HG03575 (cell line): ENCODE results near the gene DACT3.

ENCODE experiments used
- ATAC-seq: cut with Tn5 transposase; IDR thresholded peaks from one replicate; pipeline ENCODE4 v1.9.1; 2021; ENCODE audit not compliant: unreplicated experiment, insufficient number of reproducible peaks, low FRiP score; ENCODE audit errors: extremely low read depth

DACT3 gene

GRCh38 chr19:46617601-46618000, 43.4 kb downstream of the DACT3 start:
- ATAC-seq, result no peak

GRCh38 chr19:46616631-46617322, 44.2 kb downstream of the DACT3 start:
- no peak for ATAC-seq

- ATAC-seq, result no peak
These were observed 45.0 kb downstream of the DACT3 start for GRCh38 chr19:46615966-46616365.

GRCh38 chr19:46614114-46614722, 46.8 kb downstream of the DACT3 start:
- ATAC-seq, result no peak

GRCh38 chr19:46613525-46613924, 47.5 kb downstream of the DACT3 start:
- no peak for ATAC-seq

- no peak for ATAC-seq
These were observed 49.2 kb downstream of the DACT3 start for GRCh38 chr19:46611776-46612175.

GRCh38 chr19:46610851-46611770, 49.9 kb downstream of the DACT3 start:
- no peak for ATAC-seq

GRCh38 chr19:46610413-46610775, 50.6 kb downstream of the DACT3 start:
- no peak for ATAC-seq

GRCh38 chr19:46609511-46610412, 51.2 kb downstream of the DACT3 start:
- ATAC-seq, result no peak

GRCh38 chr19:46608581-46609345, 52.2 kb downstream of the DACT3 start:
- ATAC-seq, result no peak

- ATAC-seq, result no peak
These were observed 52.8 kb downstream of the DACT3 start for GRCh38 chr19:46608178-46608577.

GRCh38 chr19:46607448-46607841, 53.5 kb downstream of the DACT3 start:
- ATAC-seq, result no peak

GRCh38 chr19:46606681-46607447, 54.1 kb downstream of the DACT3 start:
- no peak for ATAC-seq

GRCh38 chr19:46606019-46606418, 55.0 kb downstream of the DACT3 start:
- no peak for ATAC-seq

GRCh38 chr19:46605356-46605821, 55.6 kb downstream of the DACT3 start:
- ATAC-seq, result no peak

- ATAC-seq, result no peak
These were observed 56.1 kb downstream of the DACT3 start for GRCh38 chr19:46604781-46605355.

GRCh38 chr19:46603752-46604231, 57.2 kb downstream of the DACT3 start:
- no peak for ATAC-seq
